NB4 (cell line): ENCODE data around the gene DIAPH3.

Experiments used
- CTCF ChIP-seq: IDR thresholded peaks from one replicate; pipeline ENCODE4 v1.5.1; 2012; ENCODE audit warnings: low read depth, low read length
- POLR2A ChIP-seq: IDR thresholded peaks from 2 replicates; pipeline ENCODE4 v1.6.1; 2011; ENCODE audit warnings: mild to moderate bottlenecking; ENCODE audit not compliant: insufficient read length; ENCODE audit errors: extremely low read depth

DNA sequence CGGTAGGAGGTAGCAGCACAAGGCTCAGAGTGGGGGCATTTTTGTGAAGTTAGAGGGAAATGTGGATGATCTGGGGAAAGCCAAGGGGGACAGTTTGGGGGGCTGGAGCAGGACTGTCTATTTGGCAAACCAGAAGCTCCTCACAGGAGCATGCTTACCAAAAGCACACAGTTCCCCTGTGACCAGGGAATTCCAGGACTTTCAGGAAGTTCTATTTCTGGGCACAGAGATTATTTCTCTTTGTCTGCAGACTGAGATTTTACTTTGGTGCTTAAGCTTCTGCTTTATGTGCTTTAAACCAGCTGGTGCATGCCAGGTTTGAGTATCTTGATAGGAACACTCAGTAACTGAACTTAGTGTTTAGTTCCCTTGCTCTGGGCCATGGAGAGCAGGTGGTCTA lies 525.3 kb downstream of the DIAPH3 start:
- no peak for TF ChIP-seq CTCF
- no peak for TF ChIP-seq POLR2A
